Brain microvascular endothelial cell (primary cell): ENCODE measurements around the gene ZNF513.

ENCODE experiments used
- DNase-seq: peaks from one replicate; pipeline ENCODE4 v3.0.0-alpha.2; 2020
- H3K27ac ChIP-seq: fragments of 250-450 bp; sonication (Bioruptor Pico); 2 replicates; pipeline ENCODE4 v1.5.1; 2020; ENCODE audit warnings: mild to moderate bottlenecking, moderate library complexity
- H3K27me3 ChIP-seq: fragments of 250-450 bp; sonication (Bioruptor Pico); replicated peaks from 2 replicates; pipeline ENCODE4 v1.5.1; 2020; ENCODE audit warnings: mild to moderate bottlenecking
- H3K36me3 ChIP-seq: fragments of 250-450 bp; sonication (Bioruptor Pico); replicated peaks from 2 replicates; pipeline ENCODE4 v1.5.1; 2020; ENCODE audit warnings: mild to moderate bottlenecking
- H3K4me3 ChIP-seq: 2 replicates; pipeline ENCODE4 v1.5.1; 2011; ENCODE audit warnings: low read depth, mild to moderate bottlenecking, control low read depth, low read length, moderate library complexity
- CTCF ChIP-seq: IDR thresholded peaks from 2 replicates; pipeline ENCODE4 v1.5.1; 2011; ENCODE audit warnings: low read depth, mild to moderate bottlenecking, moderate library complexity, low read length, control low read depth, inconsistent platforms; ENCODE audit errors: missing control alignments
- in situ Hi-C: cut with HindIII; loops from 2 replicates; pipeline ENCODE4 v1.10.0; 2017; ENCODE audit warnings: low sequenced_read_pairs, low pct_ligation_motif_present

Gene ZNF513

DNA sequence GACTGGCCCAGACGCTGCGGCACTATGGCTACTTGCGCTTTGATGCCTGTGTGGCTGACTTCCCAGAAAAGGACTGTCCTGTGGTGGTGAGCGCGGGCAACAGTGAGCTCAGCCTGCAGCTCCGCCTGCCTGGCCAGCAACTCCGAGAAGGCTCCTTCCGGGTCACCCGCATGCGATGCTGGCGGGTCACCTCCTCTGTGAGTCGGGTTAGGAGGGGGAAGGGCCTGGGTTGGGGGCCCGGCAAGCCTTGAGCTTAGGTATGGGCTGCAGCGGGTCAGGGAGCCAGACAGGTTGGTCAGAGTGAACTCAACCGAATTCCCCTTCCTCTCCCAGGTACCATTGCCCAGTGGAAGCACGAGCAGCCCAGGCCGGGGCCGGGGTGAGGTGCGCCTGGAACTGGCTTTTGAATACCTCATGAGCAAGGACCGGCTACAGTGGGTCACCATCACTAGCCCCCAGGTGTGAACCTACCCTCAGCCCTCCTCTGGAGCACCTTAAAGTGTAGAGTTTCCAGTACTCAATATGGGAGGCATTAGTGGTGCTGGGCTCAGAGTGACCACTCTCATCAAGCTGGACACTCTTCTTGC is 4.9 kb downstream of the ZNF513 start:
- TF ChIP-seq CTCF, result no peak
- in situ Hi-C loops, result no loop called here
- Histone ChIP-seq H3K27ac (no peak overlapping the region), H3K36me3 (peaks cover 62% of the 10 kb centered on the region), H3K4me3 (no peak overlapping the region), H3K27me3 (no peaks in the 10 kb centered on the region)
- DNase-seq, result no peak

GRCh38 chr2:27373567-27373966 is 7.0 kb downstream of the ZNF513 start:
- H3K27ac ChIP-seq, result no peak overlapping the region
- no peak for DNase-seq

DNA sequence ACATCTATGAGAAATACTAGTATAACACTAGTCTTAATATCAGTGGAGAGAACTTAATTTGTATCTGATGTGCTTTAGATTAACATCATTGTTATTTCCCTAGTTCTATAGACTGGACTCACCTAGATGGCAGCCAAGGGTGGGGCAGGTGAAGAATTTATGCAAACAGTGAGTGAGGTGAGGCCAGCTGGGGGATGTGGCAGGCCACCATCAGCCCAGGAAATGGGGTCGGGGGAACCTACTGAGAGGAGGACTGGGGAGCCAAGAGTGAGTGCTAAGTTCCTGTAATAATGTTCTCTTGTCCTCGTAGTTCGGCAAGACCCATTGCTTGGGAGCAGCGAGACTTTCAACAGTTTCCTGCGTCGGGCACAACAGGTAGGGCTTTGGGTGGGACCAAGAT is 7.6 kb downstream of the ZNF513 start:
- Histone ChIP-seq H3K27me3 (no peaks in the 10 kb centered on the region), H3K4me3 (no peak overlapping the region), H3K36me3 (peaks cover 61% of the 10 kb centered on the region), H3K27ac (no peak overlapping the region)
- no peak for DNase-seq
- in situ Hi-C loops, result no loop called here
- no peak for TF ChIP-seq CTCF

More at GRCh38 chr2:27373567-27373966, 7.0 kb downstream of the ZNF513 start:
- in situ Hi-C loops, result no loop called here
- no peak for TF ChIP-seq CTCF
- H3K27me3 ChIP-seq, result no peaks in the 10 kb centered on the region
- no peak overlapping the region for H3K4me3 ChIP-seq
- H3K36me3 ChIP-seq, result peaks cover 61% of the 10 kb centered on the region

GRCh38 chr2:27370816-27371620 is 9.5 kb downstream of the ZNF513 start:
- Histone ChIP-seq H3K36me3 (peaks cover 59% of the 10 kb centered on the region), H3K27ac (peak overlapping the region; percentile 85)
- in situ Hi-C loops, result no loop called here

DNA sequence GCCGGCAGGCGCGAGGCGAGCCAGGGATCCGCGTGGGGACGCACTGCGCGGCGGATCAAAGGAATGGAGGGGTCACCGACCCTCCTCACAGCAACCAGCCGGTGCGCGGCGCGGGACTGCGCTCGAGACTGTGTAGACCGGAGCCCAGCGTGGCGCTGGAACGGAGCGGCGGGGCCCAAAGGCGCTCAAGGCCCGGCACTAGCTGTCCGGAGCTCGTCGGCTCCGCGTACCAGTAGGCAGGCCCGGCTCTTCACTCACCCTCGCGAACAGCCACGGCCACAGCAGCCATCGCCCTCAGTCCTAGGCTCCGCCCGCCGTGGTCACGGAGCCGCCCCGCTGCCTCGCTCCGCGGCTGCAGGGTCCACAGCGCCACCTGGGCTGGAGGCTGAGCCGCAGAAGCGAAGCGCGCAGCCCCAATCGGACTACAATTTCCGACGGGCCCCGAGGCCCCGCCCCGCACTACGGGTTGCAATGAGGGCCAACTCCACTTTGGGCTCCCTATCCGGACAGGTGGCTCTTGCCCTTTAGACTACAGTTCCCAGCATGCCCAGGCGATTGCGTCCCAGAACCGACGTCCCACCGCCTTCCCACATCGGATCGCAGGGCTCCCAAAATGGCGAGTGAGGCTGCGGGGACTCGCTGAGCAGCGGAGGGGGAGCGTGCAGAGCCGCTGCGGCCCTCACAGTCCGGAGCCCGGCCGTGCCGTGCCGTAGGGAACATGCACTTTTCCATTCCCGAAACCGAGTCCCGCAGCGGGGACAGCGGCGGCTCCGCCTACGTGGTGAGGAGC is 10.3 kb downstream of the ZNF513 start, which contains the start of the genes EIF2B4 and SNX17:
EIF2B4 (minus strand) TSS at position 313 of the 790 bp plus-strand sequence; CDS start at position 289, 24 bp downstream.
SNX17 (plus strand) TSS at position 591 of the 790 bp plus-strand sequence; CDS start at position 719, 128 bp downstream.
- Histone ChIP-seq H3K36me3 (peaks cover 58% of the 10 kb centered on the region), H3K27ac (peak within 1 kb of the TSS; percentile 85), H3K4me3 (peak within 1 kb of the TSS; percentile 99), H3K27me3 (no peaks in the 10 kb centered on the region)
- in situ Hi-C loops, result no loop called here
- TF ChIP-seq CTCF, result peak; percentile 70
- DNase-seq, result peak; percentile 100

More at GRCh38 chr2:27370816-27371620, 9.5 kb downstream of the ZNF513 start:
- no peaks in the 10 kb centered on the region for H3K27me3 ChIP-seq
- H3K4me3 ChIP-seq, result peak overlapping the region; percentile 99
- no peak for TF ChIP-seq CTCF
- peak; percentile 21 for DNase-seq
